NCI-H1694 treated with DMSO at 0.1 percent for 48 hours (cell line): ENCODE measurements around the gene ABHD16B.

Experiments
- DNase-seq: peaks from one replicate; lab custom pipeline; 2025; lab: John Stamatoyannopoulos, UW

The ABHD16B gene

DNA sequence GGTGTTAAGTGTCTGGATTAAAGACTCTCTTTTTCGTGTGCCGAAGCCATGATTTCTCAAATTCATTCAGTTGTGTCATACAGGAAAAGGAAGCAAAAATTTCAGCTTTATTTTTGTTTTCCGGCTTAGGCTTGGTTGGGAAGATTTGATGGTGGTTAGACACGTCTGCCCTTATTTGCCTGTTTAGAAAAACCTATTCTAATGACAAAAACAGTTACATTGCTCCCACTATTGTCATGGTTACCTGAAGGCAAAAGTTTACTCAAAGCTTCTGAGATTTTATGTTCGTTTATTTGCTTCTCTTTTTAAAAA is 34.6 kb downstream of the ABHD16B start:
- no peak for DNase-seq

DNA sequence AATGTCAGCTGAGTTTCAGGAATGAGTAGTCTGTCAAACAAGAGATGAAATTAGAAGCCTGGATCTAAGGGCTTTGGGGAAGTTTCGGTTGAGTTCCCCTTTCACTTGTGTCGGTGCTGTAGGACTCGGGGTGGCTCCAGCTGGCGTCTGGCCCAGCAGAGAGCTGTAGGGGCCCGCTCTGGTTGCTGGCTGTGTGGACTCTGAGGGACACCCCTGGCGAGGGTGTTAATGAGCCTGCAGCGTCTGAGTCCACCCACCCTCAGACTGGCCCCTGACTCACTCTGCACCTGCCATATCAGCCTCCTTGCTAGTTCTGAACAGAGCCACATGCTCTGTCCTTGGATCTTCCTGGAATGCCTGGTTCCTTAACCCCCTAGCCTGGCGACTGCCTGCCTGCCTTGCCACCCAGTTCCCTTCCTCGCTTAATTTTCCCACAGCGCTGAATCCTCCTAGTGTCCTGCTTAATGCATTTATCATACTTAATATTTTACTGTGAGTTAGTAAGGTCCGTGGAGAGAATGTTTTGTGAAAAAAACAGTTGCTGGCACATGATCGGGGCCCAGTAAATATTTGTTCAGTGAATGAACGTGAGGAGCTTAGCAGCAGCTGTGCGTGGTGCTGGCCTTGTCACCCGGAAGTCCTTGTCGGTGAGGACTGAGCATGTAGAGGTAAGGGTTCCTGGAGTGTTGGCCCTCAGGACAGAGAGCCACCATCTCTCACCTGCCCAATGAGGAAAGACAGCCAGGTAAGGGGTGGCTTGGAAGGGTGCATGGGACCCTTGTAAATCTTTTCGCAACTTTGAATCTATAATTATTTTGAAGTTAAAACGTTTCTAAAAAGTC is 35.2 kb downstream of the ABHD16B start:
- no peak for DNase-seq

DNA sequence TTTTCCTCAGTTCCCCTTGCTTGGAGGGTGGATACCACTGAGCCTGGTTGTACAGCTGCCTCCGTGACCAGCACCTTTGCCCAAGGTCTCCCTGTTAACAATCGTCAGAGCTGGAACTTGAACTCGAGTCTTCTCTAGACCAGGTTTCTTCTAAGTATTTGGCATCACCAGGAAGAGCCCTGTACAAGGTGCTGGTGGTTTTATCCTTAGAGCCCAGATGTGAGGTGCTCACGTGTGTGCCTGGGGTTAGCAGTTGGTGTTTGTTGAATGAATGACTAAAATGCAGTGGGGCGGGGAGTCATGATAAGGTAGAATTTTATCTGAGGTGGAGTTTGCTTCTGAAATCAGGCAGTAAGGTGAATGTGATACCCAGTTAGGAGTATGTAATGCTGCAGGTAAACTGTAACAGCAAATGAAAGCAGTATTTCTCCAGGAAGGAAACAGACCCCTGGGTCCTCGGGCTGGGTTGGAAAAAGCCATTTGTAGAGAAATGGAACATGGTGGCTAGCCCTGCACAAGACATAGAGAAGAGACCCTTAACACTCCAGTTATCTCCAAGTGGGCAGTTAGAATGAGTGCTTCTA is 36.8 kb downstream of the ABHD16B start:
- no peak for DNase-seq

DNA sequence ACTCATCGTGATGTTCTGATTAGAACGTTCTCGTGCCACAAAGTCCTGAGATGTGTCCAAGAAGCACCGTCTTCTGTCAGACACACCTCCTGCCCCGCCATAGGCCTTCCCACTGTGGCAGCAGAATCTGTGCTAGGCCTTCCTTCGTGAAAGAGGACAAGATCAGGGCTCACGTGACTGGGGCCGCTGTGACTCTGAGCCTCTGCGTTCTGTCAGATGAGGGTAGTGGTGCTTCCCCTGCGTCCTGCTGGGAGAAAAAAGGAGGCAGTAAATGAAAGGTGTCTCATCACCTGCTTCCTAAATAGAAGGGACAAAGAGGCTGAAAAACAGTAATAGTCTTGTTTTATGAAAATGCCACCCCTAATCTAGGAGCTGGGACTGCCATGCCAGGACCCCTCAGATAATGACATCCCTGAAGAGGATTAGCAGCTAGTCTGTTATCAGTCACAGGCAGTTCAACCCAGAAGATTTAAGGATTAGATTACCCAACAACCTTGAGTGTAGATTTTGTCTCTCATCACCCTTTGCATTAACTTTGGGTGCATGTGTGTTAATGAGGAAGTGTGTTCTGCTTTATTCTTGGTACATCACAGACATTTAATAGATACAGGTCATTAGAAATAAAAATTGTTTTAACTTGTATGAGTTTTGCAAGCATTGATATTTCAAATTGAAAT is 37.7 kb downstream of the ABHD16B start:
- no peak for DNase-seq

DNA sequence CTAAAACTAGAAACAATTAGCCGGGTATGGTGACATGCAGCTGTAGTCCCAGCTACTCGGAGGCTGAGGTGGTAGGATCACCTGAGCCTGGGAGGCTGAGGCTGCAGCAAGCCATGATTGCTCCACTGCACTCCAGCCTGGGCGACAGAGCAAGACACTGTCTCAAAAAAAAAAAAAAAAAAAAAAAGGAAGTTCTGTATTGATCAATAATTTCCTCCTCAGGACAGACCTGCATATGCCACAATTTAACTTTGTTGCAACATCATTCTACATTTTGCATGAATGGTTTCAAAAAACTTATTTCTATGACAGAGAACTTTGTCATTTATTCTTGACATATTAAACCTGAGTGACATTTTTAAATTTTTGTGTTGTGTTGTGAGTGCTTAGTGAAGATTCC is 39.1 kb downstream of the ABHD16B start:
- DNase-seq: no peak

DNA sequence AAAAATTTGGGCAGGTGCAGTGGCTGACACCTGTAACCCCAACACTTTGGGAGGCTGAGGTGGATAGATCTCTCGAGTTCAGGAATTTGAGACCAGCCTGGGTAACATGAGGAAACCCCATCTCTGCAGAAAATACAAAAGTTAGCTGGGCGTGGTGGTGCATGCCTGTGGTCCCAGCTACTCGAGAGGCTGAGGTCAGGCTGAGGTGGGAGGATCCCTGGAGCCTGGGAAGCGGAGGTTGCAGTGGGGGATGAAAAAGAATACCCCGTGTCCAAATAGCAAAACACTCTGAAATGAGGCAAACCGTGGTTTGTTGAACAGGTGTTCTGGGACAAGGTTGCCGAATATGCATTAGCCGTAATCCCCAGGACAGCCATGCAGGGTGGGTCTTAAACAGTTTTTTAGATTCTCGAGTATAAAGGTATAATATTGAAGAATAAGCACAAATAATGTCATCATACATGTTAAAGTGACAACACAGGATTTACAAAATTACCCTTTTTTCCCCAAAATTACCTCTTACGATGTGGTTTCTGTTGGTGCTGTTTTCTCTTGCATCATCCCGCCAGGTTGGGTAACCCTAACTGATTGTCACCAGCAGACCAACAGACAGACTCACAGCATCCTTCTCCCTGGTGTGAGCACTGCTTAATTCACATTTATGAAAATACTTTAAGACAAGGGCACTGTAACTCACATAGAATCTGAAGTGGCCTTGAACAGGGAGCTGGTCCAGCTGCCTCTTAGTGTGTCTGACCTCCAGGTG is 42.7 kb downstream of the ABHD16B start:
- no peak for DNase-seq

DNA sequence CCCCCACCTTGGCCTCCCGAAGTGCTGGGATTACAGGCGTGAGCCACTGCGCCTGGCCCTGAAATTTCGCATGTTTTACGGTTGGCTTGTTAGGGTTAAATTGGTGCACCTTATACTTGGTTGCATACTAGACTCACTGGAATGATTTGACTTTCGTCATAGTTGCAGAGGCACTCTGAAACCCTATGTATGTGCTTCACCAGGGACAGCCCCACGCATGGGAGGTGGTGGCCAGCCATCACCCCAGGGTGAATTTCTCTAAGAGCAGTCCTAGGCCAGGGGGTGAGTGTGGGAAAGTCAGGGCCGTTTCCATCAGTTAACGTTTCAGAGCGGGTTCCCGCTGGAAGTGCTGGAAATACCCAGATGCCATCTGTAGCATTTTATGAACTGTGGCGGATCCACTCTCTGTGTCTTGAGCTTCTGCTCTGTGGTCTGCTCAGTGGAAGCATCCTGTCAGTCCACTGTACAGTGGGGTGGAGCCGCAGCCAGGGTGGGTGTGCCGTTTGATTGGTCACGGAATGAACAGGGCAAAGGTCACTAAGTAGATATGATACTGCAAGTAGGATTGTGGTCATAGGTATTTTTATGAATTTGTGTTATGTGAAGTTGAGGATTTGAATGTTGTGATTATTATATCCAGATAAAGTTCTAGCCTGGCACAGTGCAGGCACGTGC is 46.8 kb downstream of the ABHD16B start:
- DNase-seq: no peak

DNA sequence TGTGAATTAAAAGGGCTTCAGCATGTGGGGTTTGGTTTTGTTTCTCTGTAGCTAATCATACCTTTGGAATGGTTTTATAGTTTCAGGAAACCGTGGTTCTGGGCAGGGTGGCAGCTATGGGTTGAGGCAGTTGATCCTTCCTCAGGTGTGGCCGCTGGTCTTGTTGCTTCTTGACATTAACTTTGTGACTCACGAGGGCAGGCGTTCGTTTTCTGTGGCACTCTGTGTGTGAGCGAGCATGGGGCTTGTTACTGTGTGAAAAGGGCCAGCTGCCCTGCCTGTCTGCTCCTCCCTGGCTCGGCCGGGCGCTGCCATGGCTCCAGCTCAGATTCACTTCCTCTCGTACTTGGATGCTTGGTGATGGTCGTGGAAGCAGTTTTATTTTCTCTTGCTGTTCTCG is 49.9 kb downstream of the ABHD16B start:
- no peak for DNase-seq
